ENCODE measurements around the gene DAB2IP.

- TF ChIP-seq EZH2 (IDR thresholded peaks at IDR 0.05; ENCODE audit: borderline replicate concordance, low read length) (no peak), CTCF (IDR thresholded peaks at IDR 0.05; ENCODE audit: low read length) (no peak)
Observed at GRCh38 chr9:121752929-121753328, 101.5 kb downstream of the DAB2IP start.

Data from OCI-LY1 (cell line).